Ovary (tissue), 3 donors: ENCODE measurements around the gene MRPL57.

Experiments
- CTCF ChIP-seq, 3 donors: fragments of 450-650 bp in 2 of 3; fragments of 200-600 bp in 1 of 3; IDR thresholded peaks; one replicate each; pipeline versions ENCODE4 v1.5.1 to v1.8.0; 2016 to 2022; ENCODE audit warnings: antibody characterized with exemption in 3 of 3, mild to moderate bottlenecking in 1 of 3
- EP300 ChIP-seq: sonication (generic); formaldehyde crosslinking; IDR thresholded peaks from one replicate; pipeline ENCODE4 v1.6.1; 2017; ENCODE audit warnings: antibody characterized with exemption
- POLR2A ChIP-seq: fragments of 450-650 bp; IDR thresholded peaks from one replicate; pipeline ENCODE4 v1.6.1; 2017; ENCODE audit warnings: antibody characterized with exemption, mild to moderate bottlenecking, moderate library complexity
- donor health status: DM: no; HTN: no; CAD: no.

GRCh38 chr13:21134475-21134874, 42.0 kb upstream of the MRPL57 start:
- no peak for TF ChIP-seq CTCF (IDR thresholded peaks at IDR 0.05)
- TF ChIP-seq POLR2A: no peak
- no peak for TF ChIP-seq EP300
